ENCODE measurements around the gene PKP3.
"Not testable (repeated sequence)": the region's sequence is repeated elsewhere in the genome, so short reads cannot be mapped to it uniquely, and the experiment has no call there.

PKP3 gene

DNA sequence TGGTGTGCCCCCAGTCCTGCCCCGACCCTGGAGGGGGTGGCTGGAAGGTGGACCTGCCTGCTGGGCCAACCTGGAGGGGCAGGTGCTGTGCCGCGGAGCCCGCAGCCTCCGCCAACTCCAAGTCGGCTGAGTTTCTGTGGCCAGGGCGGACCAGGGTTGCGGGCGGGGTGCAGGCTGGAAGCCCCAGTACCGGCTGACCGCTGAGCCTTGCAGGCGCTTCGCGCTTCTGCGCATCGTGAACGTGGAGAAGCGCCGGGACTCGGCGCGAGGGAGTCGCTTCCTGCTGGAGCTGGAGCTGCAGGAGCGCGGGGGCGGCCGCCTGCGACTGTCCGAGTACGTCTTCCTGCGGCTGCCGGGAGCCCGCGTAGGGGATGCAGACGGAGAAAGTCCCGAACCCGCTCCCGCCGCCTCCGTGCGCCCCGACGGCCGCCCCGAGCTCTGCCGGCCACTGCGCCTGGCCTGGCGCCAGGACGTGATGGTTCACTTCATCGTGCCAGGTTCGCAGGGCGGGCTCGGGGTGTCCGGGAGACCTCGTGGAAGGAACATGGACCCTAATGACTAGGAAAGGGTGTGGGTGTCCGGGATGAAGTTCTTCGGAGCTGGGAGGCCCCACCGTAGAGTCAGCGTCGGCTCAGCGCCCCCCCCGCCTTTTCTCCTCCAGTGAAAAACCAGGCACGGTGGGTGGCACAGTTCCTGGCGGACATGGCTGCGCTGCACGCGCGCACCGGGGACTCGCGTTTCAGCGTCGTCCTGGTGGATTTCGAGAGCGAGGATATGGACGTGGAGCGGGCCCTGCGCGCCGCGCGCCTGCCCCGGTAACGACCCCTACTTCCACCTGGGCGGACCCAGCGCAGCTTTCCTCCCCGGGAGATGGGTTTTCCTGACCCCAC is 14.6 kb upstream of the PKP3 start:
- DNase-seq, result no peak

GRCh38 chr11:380095-380480 is 13.9 kb upstream of the PKP3 start:
- DNase-seq, result no peak

- no peak for DNase-seq
Observed at GRCh38 chr11:380491-380890, 13.5 kb upstream of the PKP3 start.

GRCh38 chr11:380996-381395 is 13.0 kb upstream of the PKP3 start:
- DNase-seq, result no peak

DNA sequence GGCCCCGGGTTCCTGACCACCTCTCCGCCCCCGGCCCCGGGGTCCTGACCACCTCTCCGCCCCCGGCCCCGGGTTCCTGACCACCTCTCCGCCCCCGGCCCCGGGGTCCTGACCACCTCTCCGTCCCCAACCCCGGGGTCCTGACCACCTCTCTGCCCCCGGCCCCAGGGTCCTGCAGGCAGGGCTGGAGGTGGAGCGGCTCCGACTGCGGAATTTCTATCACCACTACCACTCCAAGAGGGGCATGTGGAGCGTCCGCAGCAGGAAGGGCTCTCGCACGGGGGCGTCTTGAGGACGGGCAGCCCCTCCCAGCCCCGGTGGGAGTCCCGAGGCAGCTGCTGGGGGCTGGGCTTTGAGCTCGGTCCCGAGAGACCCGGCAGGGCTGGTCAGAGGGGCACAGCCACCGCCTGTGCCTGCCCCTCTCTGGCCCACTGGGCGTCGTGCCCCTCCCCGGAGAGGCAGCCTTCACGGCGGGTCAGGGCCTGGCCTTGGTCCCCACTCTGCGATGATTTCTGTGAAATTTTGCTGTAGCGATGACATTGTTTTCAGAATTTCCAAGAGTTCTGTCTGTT is 12.4 kb upstream of the PKP3 start:
- DNase-seq, result no peak

- no peak for DNase-seq
Observed at GRCh38 chr11:382081-382629, 11.9 kb upstream of the PKP3 start.

GRCh38 chr11:383431-383830 is 10.6 kb upstream of the PKP3 start:
- DNase-seq, result no peak

GRCh38 chr11:384511-384910 is 9.5 kb upstream of the PKP3 start:
- no peak for DNase-seq

DNA sequence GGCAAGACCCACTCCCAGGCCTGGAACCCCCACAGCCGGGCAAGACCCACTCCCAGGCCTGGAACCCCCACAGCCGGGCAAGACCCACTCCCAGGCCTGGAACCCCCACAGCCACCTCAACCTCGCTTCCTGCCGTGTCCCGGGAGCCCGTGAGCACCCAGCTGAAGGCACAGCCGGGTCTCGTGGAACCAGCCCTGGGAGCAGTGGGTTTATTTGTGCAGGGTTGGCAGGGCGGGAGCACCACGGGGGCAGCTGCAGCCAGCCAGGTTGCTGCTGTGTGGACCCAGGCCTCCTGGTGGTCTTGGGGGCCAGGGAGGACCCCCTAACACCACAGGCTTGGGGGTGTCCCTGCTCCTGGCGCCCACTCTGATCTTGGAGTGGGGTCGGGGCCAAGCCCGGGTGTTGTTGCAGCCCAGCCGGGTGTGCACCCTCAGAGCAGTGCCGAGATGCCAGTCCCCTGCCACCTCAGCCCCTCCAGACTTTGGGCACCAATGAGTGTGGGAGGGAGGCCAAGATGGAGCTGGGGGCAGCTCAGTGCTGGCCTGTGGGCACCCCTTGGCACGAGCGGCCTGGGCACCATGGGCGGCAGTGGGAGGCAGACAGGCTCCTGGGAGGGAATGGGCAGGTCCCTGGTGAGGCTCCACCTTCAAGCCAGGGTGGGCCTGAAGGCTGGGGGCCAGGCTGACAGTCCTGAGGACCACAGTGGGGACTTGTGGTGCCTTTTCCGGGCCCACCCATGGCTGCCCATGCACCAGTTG is 8.2 kb upstream of the PKP3 start:
- DNase-seq, result no peak

DNA sequence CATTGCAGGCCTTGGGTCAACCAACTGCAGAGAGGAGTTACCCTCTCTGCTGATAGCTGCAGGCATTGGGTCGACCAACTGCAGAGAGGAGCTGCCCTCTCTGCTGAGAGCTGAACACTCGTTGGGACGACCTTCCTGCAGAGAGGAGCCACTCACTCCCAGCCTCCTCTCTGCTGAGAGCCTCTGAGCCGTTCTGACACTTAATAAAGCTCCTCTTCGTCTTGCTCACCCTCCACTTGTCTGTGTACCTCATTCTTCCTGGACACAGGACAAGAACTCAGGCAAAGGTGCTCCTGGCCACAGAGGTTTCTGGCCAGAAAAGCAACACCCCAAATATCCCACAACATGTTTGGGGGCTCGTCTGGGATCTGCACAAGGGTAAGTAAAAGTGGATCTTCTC is 7.5 kb upstream of the PKP3 start:
- DNase-seq, result no peak

DNA sequence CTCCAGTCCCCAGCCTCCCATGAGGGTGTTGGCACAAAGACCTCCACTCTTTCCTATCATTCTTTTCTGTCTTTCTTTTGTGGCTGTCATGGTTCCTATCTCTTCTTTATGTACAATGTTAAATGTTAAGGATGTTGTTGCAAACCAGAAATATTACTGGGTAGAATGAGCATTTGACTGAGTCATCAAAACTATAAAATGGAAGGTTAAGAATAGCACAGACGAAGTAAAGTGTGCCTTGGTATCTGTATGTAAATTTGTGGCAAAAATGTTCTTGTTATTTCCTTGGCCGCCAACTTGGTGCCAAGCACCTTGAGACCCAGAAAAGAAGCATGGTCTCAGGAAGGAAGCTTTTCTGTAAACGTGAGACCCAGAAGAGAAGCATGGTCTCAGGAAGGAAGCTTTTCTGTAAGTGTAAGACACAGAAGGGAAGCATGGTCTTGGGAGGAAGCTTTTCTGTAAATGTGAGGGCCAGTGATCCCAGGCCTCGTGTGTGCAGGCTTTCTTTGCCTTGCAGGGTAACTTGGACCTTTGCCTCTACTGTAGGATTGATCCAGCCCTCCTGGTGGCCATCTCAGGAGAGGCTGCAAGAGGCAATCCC is 6.7 kb upstream of the PKP3 start:
- DNase-seq, result no peak

- not testable (repeated sequence) for DNase-seq
Observed at GRCh38 chr11:389369-389768, 4.6 kb upstream of the PKP3 start.

DNA sequence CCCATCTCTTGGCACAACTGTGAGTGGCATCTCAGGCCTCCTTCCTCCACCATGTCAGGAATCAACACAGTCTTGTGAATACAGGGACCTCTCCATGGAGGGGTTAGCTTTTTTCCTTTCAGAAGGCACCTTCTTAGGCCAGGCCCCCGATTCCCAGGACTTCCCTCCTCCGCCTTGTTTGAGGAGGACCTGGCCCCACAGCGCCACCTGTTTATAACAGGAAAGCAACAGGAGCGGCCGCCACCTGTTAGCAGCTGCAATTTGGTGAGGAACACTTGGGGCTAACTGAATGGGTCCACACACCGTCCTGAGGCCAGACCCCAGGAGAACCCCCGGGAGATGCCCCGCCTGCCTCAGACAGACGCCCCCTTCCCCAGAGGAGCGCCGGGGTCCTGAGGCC is 3.8 kb upstream of the PKP3 start:
- DNase-seq, result no peak

DNA sequence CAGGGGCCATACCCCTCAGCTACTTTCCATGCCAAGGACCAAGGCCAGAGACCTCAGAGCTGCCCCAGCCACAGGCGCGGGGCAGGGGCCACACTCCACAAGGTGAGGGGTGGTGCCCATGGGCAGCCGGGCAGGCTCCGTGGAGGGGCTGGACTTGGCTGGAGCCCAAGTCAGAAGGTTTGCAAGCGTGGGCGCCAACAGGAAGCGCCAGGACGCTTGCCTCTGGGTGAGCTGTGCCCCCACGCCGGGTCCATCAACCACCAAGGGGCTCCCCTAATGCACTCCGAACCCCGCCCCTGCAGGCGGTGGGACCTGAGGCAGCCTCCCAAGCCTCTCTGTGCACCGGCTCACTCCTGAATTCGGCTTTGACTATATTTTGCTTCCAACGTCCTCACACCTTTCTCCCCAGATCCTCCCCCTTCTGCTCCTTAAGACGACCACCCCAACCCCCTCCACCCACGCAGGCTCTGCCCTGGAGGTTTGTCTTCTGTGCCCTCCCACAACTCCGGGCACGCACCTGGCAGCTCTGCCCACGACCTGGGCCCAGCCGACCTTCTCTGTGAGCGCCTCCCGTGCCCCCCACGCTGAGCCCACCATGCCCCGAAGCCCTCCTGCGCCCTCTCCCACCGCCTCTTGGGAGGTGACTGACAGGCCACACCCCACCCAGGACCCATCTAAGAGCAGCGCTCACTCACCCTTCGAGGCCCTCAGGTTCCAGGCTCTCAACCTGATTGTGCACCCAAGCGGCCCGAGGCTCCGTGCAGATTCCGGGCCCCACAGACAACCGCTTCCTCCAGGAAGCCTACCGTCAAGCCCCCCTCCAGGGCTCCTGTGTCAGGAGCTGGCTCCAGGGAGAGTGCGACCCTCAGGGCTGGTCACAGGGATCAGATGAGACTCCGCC is 2.6 kb upstream of the PKP3 start:
- DNase-seq, result no peak

DNA sequence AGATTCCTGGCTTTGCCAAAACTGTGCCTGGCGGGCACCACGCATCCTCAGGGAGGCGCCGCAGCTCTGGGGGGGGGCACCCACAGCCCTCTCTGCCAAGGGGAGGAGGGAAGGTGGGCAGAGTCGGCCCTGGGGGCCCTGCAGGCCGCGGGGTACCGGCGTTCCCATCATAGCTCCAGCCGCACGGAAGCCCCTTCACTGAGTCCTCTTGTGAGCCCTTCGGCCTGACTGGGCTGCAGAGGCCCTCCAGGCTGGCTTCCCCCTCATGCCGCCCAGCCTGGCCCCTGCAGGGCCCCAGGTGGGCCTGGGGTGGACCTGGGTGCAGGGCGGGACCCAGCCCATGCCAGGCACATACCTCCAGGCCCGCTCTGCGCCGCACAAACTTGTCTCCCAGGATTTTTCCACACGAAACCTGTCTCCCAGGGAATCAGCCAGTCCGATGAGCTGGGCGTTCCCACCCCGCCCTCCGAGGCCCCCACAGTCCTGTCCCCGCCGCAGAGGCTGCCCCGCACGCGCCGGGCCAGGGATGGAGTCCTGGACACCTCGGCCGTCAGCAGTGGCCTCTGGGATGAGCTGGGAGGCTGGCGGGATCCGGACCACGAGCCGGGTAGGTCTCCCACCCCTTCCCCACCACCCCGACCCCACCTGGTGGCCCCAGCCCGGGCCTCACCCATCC is 1.8 kb upstream of the PKP3 start:
- no peak for DNase-seq

DNA sequence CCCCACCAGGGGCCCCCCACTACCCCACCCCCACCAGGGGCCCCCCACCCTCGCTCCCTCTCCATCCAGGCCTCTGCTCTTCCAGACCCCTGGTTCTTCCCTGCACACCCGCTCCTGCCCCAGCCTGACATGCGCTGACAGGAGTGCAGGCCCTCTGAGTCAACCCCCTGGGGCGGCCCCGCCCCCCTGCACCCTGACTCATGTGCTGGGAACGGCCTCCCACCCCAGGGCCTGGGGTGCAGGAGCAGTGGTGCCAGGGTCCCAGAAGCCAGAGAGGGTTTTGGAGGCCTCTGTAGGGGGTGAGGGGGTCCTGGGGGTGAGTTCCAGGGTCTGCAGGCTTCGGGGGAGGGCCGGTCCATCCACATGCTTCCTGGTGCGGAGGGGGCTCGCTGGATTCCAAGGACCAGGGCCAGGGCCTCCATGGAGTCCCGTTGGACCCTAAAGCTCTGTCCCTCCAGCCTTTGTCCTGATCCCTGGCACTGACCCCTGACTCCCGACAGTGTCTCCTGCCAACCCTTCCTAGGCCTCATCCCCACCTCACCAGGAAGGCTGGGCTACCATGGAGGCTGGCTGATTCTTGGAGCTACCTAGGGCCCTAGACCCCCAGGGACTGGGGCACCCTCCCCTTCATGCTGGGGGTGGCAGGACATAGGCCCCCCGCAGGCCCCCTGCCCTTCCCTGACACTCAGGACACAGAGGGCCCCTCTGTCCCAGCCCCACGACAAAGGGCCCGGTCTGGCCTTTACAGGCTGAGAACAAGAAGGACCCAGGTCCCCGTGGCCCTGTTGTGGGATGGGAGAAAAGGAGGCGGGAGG is 583 bp upstream of the PKP3 start:
- DNase-seq, result no peak

DNA sequence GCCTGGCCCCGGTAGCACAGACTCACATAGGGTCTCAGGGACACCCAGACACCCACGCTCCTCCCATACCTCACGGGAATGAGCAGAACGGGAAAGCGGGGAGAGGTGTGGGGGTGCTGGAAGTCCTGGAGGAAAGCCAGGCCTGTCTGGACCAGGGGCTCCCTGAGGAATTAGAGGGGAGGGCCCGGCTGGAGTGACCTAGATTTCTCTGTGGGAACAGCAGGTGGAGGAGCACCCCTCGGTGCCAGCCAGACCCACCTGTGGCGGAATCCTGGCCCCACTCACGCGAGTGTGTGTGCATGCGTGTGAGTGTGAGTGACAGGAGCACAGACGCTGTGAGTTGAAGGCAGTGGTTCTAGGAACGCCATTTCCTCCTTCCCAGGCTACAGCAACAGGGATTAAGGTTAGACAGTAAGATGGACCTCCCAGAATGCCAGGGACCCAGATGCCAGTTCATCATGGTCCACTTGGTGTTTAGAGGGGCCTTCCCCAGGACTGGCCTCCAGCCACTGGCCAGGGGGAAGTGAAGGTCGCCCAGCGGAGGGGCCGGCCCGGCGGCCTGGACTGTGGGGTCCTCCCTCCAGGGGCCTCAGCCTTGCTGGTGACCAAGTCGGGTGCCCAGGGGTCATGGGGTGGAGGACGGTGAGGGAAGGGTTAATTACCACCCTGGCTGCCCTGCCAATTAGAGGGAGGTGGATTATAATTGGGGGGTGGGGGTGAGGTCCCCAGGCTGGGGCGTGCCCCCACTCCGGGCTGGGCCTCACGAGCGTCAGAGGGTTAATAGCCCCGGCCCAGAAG is 1.0 kb downstream of the PKP3 start:
- DNase-seq, result no peak

- no peak for DNase-seq
Observed at GRCh38 chr11:395866-396265, 1.9 kb downstream of the PKP3 start.

DNA sequence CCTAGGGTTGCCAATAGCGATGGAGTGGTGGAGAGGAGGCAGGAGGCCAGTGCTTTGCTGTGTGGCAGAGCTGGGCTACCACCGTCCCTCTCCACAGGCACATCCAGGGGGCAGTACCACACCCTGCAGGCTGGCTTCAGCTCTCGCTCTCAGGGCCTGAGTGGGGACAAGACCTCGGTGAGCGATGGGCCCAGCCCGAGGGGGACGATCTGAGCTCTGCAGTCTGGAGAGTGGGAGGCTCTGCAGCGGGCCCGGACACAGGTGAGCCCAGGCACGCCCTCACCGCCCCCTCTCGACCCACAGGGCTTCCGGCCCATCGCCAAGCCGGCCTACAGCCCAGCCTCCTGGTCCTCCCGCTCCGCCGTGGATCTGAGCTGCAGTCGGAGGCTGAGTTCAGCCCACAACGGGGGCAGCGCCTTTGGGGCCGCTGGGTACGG is 2.5 kb downstream of the PKP3 start:
- no peak for DNase-seq

All from NCI-H1092 (cell line).